ENCODE results near the gene TBC1D22A. TPM values are rescaled to one million over a fixed set of nuclear protein-coding genes. Genes with fewer than 3 reads are reported as not detected.

The TBC1D22A gene
- total and polyA plus RNA-seq, 10 of the 15 experiments (the other 5 are each of a cell fraction or from before 2014, with no cell fraction given) = 0.63 to 44.7 (median 27.4) TPM

DNA sequence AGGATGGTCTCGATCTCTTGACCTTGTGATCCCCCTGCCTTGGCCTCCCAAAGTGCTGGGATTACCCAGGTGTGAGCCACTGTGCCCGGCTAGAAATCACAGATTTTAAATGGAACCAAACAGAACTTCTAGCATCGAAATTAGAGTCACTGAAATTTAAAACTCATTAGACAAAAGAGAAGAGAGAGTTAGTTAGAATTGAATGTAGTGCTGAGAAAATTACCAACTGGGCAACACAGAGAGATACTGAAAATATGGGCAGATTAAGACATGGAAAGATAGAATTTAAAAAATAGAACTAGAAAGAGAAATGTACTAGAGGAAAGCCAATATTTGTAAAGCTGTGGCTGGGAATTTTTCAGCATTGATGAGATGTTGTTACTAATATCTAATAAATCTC, 217.9 kb downstream of the TBC1D22A start:
- H3K27ac ChIP-seq (ENCODE audit: control insufficient read depth, insufficient read depth) = no peak overlapping the region
- no peaks in the 10 kb centered on the region for H3K4me1 ChIP-seq (ENCODE audit: control insufficient read depth, insufficient read depth, low read length)
- no peak for FAIRE-seq
- no peaks in the 10 kb centered on the region for H4K20me1 ChIP-seq (ENCODE audit: control insufficient read depth, insufficient read depth)
- RAD21 ChIA-PET (ENCODE audit: unreplicated experiment) = no interaction called here
- BruUV-seq (replicated peaks) = no TSS peak
- H3K36me3 ChIP-seq (ENCODE audit: control insufficient read depth in 2 of 2, insufficient read depth in 2 of 2, low read length in 1 of 2) = peaks cover 6 to 14% of the 10 kb centered on the region in 2 experiments; a peak in 2 of 4 replicates
- TF ChIP-seq, protein P1, sequence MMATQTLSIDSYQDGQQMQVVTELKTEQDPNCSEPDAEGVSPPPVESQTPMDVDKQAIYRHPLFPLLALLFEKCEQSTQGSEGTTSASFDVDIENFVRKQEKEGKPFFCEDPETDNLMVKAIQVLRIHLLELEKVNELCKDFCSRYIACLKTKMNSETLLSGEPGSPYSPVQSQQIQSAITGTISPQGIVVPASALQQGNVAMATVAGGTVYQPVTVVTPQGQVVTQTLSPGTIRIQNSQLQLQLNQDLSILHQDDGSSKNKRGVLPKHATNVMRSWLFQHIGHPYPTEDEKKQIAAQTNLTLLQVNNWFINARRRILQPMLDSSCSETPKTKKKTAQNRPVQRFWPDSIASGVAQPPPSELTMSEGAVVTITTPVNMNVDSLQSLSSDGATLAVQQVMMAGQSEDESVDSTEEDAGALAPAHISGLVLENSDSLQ (IDR thresholded peaks at IDR 0.05) = no peak
- TF ChIP-seq ESRRA (IDR thresholded peaks at IDR 0.05; ENCODE audit: low read length) (no peak), ZNF274 (IDR thresholded peaks at IDR 0.05; ENCODE audit: insufficient read depth, insufficient read length) (no peak), RUNX3 (IDR thresholded peaks at IDR 0.05; ENCODE audit: low read length) (no peak), HCFC1 (IDR thresholded peaks at IDR 0.05; ENCODE audit: low read length) (no peak), ETV6 (conservative IDR thresholded peaks at IDR 0.05 in 1 of 2, IDR thresholded peaks at IDR 0.05 in 1 of 2; ENCODE audit: borderline replicate concordance in 1 of 2, low read depth in 1 of 2) (no peak), RELA (IDR thresholded peaks at IDR 0.05; ENCODE audit: borderline replicate concordance, partially characterized antibody) (no peak), MAX (IDR thresholded peaks at IDR 0.05; ENCODE audit: low read depth, low read length) (no peak), EGR1 (IDR thresholded peaks at IDR 0.05; ENCODE audit: borderline replicate concordance in 1 of 2, low read depth in 2 of 2, low read length in 2 of 2) (no peak), CHD1 (IDR thresholded peaks at IDR 0.05; ENCODE audit: low read depth, low read length) (no peak), ATF3 (IDR thresholded peaks at IDR 0.05; ENCODE audit: borderline replicate concordance, extremely low read depth, low read depth, low read length) (no peak), LARP7 (IDR thresholded peaks at IDR 0.05) (no peak), BHLHE40 (IDR thresholded peaks at IDR 0.05; ENCODE audit: borderline replicate concordance in 1 of 2, low read depth in 2 of 2, low read length in 1 of 2) (no peak)
- TF ChIP-seq, protein P2, sequence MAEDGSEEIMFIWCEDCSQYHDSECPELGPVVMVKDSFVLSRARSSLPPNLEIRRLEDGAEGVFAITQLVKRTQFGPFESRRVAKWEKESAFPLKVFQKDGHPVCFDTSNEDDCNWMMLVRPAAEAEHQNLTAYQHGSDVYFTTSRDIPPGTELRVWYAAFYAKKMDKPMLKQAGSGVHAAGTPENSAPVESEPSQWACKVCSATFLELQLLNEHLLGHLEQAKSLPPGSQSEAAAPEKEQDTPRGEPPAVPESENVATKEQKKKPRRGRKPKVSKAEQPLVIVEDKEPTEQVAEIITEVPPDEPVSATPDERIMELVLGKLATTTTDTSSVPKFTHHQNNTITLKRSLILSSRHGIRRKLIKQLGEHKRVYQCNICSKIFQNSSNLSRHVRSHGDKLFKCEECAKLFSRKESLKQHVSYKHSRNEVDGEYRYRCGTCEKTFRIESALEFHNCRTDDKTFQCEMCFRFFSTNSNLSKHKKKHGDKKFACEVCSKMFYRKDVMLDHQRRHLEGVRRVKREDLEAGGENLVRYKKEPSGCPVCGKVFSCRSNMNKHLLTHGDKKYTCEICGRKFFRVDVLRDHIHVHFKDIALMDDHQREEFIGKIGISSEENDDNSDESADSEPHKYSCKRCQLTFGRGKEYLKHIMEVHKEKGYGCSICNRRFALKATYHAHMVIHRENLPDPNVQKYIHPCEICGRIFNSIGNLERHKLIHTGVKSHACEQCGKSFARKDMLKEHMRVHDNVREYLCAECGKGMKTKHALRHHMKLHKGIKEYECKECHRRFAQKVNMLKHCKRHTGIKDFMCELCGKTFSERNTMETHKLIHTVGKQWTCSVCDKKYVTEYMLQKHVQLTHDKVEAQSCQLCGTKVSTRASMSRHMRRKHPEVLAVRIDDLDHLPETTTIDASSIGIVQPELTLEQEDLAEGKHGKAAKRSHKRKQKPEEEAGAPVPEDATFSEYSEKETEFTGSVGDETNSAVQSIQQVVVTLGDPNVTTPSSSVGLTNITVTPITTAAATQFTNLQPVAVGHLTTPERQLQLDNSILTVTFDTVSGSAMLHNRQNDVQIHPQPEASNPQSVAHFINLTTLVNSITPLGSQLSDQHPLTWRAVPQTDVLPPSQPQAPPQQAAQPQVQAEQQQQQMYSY (CRISPR knock-in tag; IDR thresholded peaks at IDR 0.05) = no peak
- no peak overlapping the region for H3K9ac ChIP-seq (ENCODE audit: control insufficient read depth, insufficient read depth, low read length)
- H3K27me3 ChIP-seq (replicated peaks in 1 of 2; ENCODE audit: control insufficient read depth in 2 of 2, insufficient read depth in 2 of 2, low read length in 1 of 2) = no peaks in the 10 kb centered on the region
- ATAC-seq = no peak
- in situ Hi-C loops (cut with MboI) = no loop called here
- WGBS (ENCODE audit: insufficient coverage, insufficient replicate concordance, low lambda C conversion rate, missing lambda C conversion rate) = 95% methylated on average over 3 of the region's 3 CpGs
- CTCF ChIA-PET = no interaction called here
- no peaks in the 10 kb centered on the region; the same call in 2 of the 3 replicates for H3K9me3 ChIP-seq (replicated peaks; ENCODE audit: control insufficient read depth, insufficient read depth, low read length)
- no peak overlapping the region for H2AFZ ChIP-seq (ENCODE audit: control insufficient read depth, low read depth, low read length)
- H3K4me3 ChIP-seq = no peak overlapping the region
- no peak for DNase-seq (ENCODE audit: low read depth, low spot score)
- POLR2A ChIA-PET = no interaction called here
- no peaks in the 10 kb centered on the region; the same call in 1 of the 2 replicates for H3K79me2 ChIP-seq (ENCODE audit: control insufficient read depth, insufficient read depth, low read length)
- H3K4me2 ChIP-seq (ENCODE audit: control insufficient read depth, insufficient read depth) = no peak overlapping the region
- SMC1A ChIA-PET (ENCODE audit: uncharacterized antibody, unreplicated experiment) = no interaction called here
- intact Hi-C loops (cut with micrococcal nuclease; ENCODE audit: unreplicated experiment) = no loop called here

All from GM12878 (cell line).